AG04449 (cell line): ENCODE results near the gene SEMA3B.
"Not testable (repeated sequence)": the region's sequence is repeated elsewhere in the genome, so short reads cannot be mapped to it uniquely, and the experiment has no call there.

Experiments
- CTCF ChIA-PET: fragments of 350-600 bp; formaldehyde crosslinking; extraction: SDS; loops from one replicate; lab custom pipeline; 2021; ENCODE audit warnings: antibody characterized with exemption; lab: Yijun Ruan, JAX
- POLR2A ChIA-PET: fragments of 400-600, 350-600 bp; formaldehyde crosslinking; extraction: SDS; loops from one replicate; lab custom pipeline; 2020; ENCODE audit warnings: antibody characterized with exemption, inconsistent platforms; lab: Yijun Ruan, JAX
- DNase-seq: peaks from one replicate; pipeline ENCODE4 v3.0.0-alpha.2; 2010; ENCODE audit warnings: low read depth, low spot score
- H3K4me3 ChIP-seq: 2 replicates; pipeline ENCODE4 v1.5.1; 2011; ENCODE audit warnings: low read depth, mild to moderate bottlenecking, control low read depth, low read length
- CTCF ChIP-seq: IDR thresholded peaks from one replicate; pipeline ENCODE4 v1.5.1; 2011; ENCODE audit warnings: mild to moderate bottlenecking, moderate library complexity, low read length, control low read depth, inconsistent platforms; ENCODE audit not compliant: insufficient read depth; ENCODE audit errors: missing control alignments

The SEMA3B gene

GRCh38 chr3:50269460-50269859, 513 bp downstream of the SEMA3B start:
- POLR2A ChIA-PET, result interaction anchor here (0.6 to 1.4 kb wide), 4 partner anchors 23 to 43 kb away, joined by 3 to 5 read pairs (median 4); partner anchors contain the start of genes GNAI2 and IFRD2

GRCh38 chr3:50269977-50270413, 1.0 kb downstream of the SEMA3B start:
- no peak for TF ChIP-seq CTCF
- CTCF ChIA-PET, result interaction anchor here (1.0 to 40.0 kb wide), 6 partner anchors 9 to 148 kb away, joined by 3 to 1609 read pairs (median 8); partner anchors contain the start of genes GNAI2, GNAT1 and LSMEM2
- POLR2A ChIA-PET, result interaction anchor here (0.6 to 1.4 kb wide), 3 partner anchors 22 to 43 kb away, joined by 3 to 5 read pairs (median 4); partner anchors contain the start of genes GNAI2 and IFRD2

More at GRCh38 chr3:50269460-50269859, 513 bp downstream of the SEMA3B start:
- TF ChIP-seq CTCF, result no peak
- H3K4me3 ChIP-seq, result peak overlapping the region; percentile 38
- DNase-seq, result no peak
- CTCF ChIA-PET, result interaction anchor here (1.0 to 40.0 kb wide), 5 partner anchors 10 to 147 kb away, joined by 3 to 1609 read pairs (median 10); partner anchors contain the start of genes GNAI2, GNAT1 and LSMEM2

GRCh38 chr3:50270422-50271224, 1.7 kb downstream of the SEMA3B start:
- POLR2A ChIA-PET, result interaction anchor here (1.4 kb wide), 1 partner anchor 35 kb away, joined by 5 read pairs; the partner anchor contains the start of gene GNAI2
- no peak for DNase-seq
- CTCF ChIA-PET, result interaction anchor here (0.6 to 40.0 kb wide), 7 partner anchors 9 to 77 kb away, joined by 3 to 1609 read pairs (median 5); partner anchors contain the start of genes GNAI2, GNAT1 and LSMEM2
- H3K4me3 ChIP-seq, result no peak overlapping the region
- TF ChIP-seq CTCF, result no peak

More at GRCh38 chr3:50269977-50270413, 1.0 kb downstream of the SEMA3B start:
- peak overlapping the region; percentile 38 for H3K4me3 ChIP-seq
- DNase-seq, result no peak

- CTCF ChIA-PET, result interaction anchor here (0.6 to 40.0 kb wide), 8 partner anchors 8 to 78 kb away, joined by 3 to 1609 read pairs (median 6); partner anchors contain the start of genes GNAI2, GNAT1 and LSMEM2
- no peak overlapping the region for H3K4me3 ChIP-seq
- TF ChIP-seq CTCF, result no peak
- POLR2A ChIA-PET, result no interaction called here
- no peak for DNase-seq
Measured at GRCh38 chr3:50271314-50271936, 2.5 kb downstream of the SEMA3B start.

GRCh38 chr3:50272538-50272910, 3.6 kb downstream of the SEMA3B start:
- not testable (repeated sequence) for DNase-seq

GRCh38 chr3:50272911-50273688, 4.2 kb downstream of the SEMA3B start:
- ChIA-PET POLR2A (no interaction called here), CTCF (interaction anchor here (0.8 to 40.0 kb wide), 7 partner anchors 9 to 101 kb away, joined by 3 to 1609 read pairs (median 4); partner anchors contain the start of genes GNAI2 and GNAT1)
- peak overlapping the region; percentile 52 for H3K4me3 ChIP-seq
- TF ChIP-seq CTCF, result peak; percentile 98
- no peak for DNase-seq

More at GRCh38 chr3:50272538-50272910, 3.6 kb downstream of the SEMA3B start:
- POLR2A ChIA-PET, H3K4me3 ChIP-seq: not testable (repeated sequence)
- CTCF ChIA-PET, result interaction anchor here (0.6 to 40.0 kb wide), 8 partner anchors 9 to 101 kb away, joined by 3 to 1609 read pairs (median 4); partner anchors contain the start of genes GNAI2, GNAT1 and IFRD2
